OCI-LY3 (cell line): ENCODE data around the gene TSPYL6.

ENCODE experiments used
- H2AFZ ChIP-seq: fragments of 200-600, 300-600 bp; shearing (Covaris generic); 2 replicates; pipeline ENCODE4 v1.6.0; 2014; ENCODE audit warnings: antibody characterized with exemption, low read depth, low read length
- H3K27ac ChIP-seq: fragments of 200-600, 300-600 bp; sonication (generic); 2 replicates; pipeline ENCODE4 v1.5.1; 2014; ENCODE audit warnings: mild to moderate bottlenecking, low read length, moderate library complexity, mixed read lengths
- H3K27me3 ChIP-seq: fragments of 200-600, 300-600 bp; sonication (generic); 2 replicates; pipeline ENCODE4 v1.6.1; 2014; ENCODE audit warnings: low read depth, low read length, mixed read lengths
- H3K36me3 ChIP-seq: fragments of 200-600, 300-600 bp; sonication (generic); replicated peaks from 2 replicates; pipeline ENCODE3; 2014; ENCODE audit warnings: low read depth, low read length, mixed read lengths
- H3K4me1 ChIP-seq: fragments of 300-600, 200-600 bp; sonication (generic); 2 replicates; pipeline ENCODE4 v1.6.1; 2014; ENCODE audit warnings: low read length, mixed read lengths
- H3K4me2 ChIP-seq: fragments of 200-600, 300-600 bp; sonication (generic); 2 replicates; pipeline ENCODE4 v1.6.1; 2014; ENCODE audit warnings: low read length, mixed read lengths
- H3K4me3 ChIP-seq: fragments of 300-600, 200-600 bp; sonication (generic); 2 replicates; pipeline ENCODE4 v1.5.1; 2014; ENCODE audit warnings: antibody characterized with exemption, mild to moderate bottlenecking, low read length, moderate library complexity
- H3K79me2 ChIP-seq: fragments of 300-600, 200-600 bp; shearing (Covaris generic); 2 replicates; pipeline ENCODE4 v1.6.1; 2014; ENCODE audit warnings: mild to moderate bottlenecking, low read length, mixed read lengths
- H3K9ac ChIP-seq: fragments of 300-600, 200-600 bp; shearing (Covaris generic); 2 replicates; pipeline ENCODE4 v1.6.0; 2014; ENCODE audit warnings: mild to moderate bottlenecking, low read length, moderate library complexity
- H3K9me3 ChIP-seq: fragments of 200-600, 300-600 bp; shearing (Covaris generic); 2 replicates; pipeline ENCODE4 v1.6.1; 2014; ENCODE audit warnings: low read length, mixed read lengths; ENCODE audit not compliant: insufficient read depth
- H4K20me1 ChIP-seq: fragments of 200-600, 300-600 bp; sonication (generic); 2 replicates; pipeline ENCODE4 v1.6.1; 2016; ENCODE audit warnings: low read length, mixed read lengths; ENCODE audit not compliant: insufficient read depth
- CTCF ChIP-seq: fragments of 200-600, 300-600 bp; sonication (generic); IDR thresholded peaks from 2 replicates; pipeline ENCODE4 v1.5.1; 2014; ENCODE audit warnings: antibody characterized with exemption, low read length, low read depth
- EZH2phosphoT487 ChIP-seq: fragments of 200-600 bp; shearing (Covaris generic); IDR thresholded peaks from 2 replicates; pipeline ENCODE4 v1.6.1; 2018; ENCODE audit warnings: antibody characterized with exemption, mixed run types, low read depth

The TSPYL6 gene

GRCh38 chr2:54228945-54229344 lies 27.1 kb downstream of the TSPYL6 start:
- Histone ChIP-seq H3K27me3 (no peaks in the 10 kb centered on the region), H3K79me2 (no peaks in the 10 kb centered on the region), H3K4me1 (no peaks in the 10 kb centered on the region), H3K36me3 (no peaks in the 10 kb centered on the region), H3K9me3 (no peaks in the 10 kb centered on the region), H3K27ac (no peak overlapping the region), H3K4me2 (no peak overlapping the region), H3K4me3 (no peak overlapping the region), H4K20me1 (no peaks in the 10 kb centered on the region), H2AFZ (no peak overlapping the region), H3K9ac (no peak overlapping the region)
- TF ChIP-seq EZH2phosphoT487 (no peak), CTCF (no peak)

DNA sequence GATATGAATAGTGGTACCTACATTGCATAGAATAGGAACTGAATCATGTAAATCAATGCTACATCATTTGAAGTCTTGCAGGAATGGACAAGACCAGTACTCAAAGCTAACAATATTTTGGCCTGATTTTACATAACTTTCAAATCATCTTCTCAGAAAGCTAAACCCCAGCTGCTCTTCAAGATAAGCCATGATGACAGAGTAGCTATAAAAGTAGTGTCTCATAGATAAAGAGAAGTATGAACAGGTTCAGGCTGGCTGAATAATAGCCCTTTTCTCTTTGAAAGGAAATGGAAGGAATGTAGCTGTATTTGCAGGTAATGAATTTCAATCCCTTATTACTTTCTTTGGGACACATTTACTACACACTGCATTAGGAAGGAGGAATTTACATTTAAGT lies 28.2 kb downstream of the TSPYL6 start:
- no peaks in the 10 kb centered on the region for H3K36me3 ChIP-seq
- H3K4me3 ChIP-seq, result no peak overlapping the region
- H2AFZ ChIP-seq, result no peak overlapping the region
- TF ChIP-seq CTCF, result no peak
- no peak for TF ChIP-seq EZH2phosphoT487
- H3K27me3 ChIP-seq, result no peaks in the 10 kb centered on the region
- no peaks in the 10 kb centered on the region for H3K4me1 ChIP-seq
- no peak overlapping the region for H3K4me2 ChIP-seq
- no peaks in the 10 kb centered on the region for H3K9me3 ChIP-seq
- no peak overlapping the region for H3K9ac ChIP-seq
- H3K27ac ChIP-seq, result no peak overlapping the region
- no peaks in the 10 kb centered on the region for H3K79me2 ChIP-seq
- H4K20me1 ChIP-seq, result no peaks in the 10 kb centered on the region

- H3K27ac ChIP-seq, result no peak overlapping the region
- H3K4me2 ChIP-seq, result no peak overlapping the region
- TF ChIP-seq CTCF (no peak), EZH2phosphoT487 (no peak)
Measured at GRCh38 chr2:54226260-54226659, 29.8 kb downstream of the TSPYL6 start.

DNA sequence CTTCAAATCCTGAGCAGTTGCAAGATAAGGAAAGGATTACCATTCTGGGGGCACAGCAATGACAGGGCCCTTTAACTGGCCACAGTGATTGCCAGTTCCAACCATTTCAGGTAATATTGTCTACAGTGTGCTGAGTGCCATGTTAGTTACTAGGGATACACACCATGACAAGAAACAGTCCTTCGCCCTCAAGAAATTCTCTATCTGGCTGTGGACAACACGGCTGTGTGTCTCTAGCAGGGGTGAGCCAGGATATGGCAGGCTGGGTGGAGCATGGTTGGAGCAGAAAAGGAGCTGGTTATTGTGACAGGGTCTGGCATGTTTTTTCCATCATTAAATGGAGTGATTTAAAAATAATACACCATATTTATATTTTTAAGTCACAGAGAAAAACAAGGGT lies 31.0 kb downstream of the TSPYL6 start:
- Histone ChIP-seq H3K4me1 (no peaks in the 10 kb centered on the region), H3K9me3 (no peaks in the 10 kb centered on the region), H3K4me2 (no peak overlapping the region), H3K27ac (no peak overlapping the region), H3K27me3 (no peaks in the 10 kb centered on the region), H3K9ac (no peak overlapping the region), H3K79me2 (no peaks in the 10 kb centered on the region), H4K20me1 (no peaks in the 10 kb centered on the region), H3K36me3 (no peaks in the 10 kb centered on the region), H3K4me3 (no peak overlapping the region), H2AFZ (no peak overlapping the region)
- TF ChIP-seq EZH2phosphoT487 (no peak), CTCF (no peak)

More at GRCh38 chr2:54226260-54226659, 29.8 kb downstream of the TSPYL6 start:
- Histone ChIP-seq H3K36me3 (no peaks in the 10 kb centered on the region), H2AFZ (no peak overlapping the region), H3K4me1 (no peaks in the 10 kb centered on the region), H3K4me3 (no peak overlapping the region), H3K9ac (no peak overlapping the region), H3K79me2 (no peaks in the 10 kb centered on the region), H3K27me3 (no peaks in the 10 kb centered on the region), H4K20me1 (no peaks in the 10 kb centered on the region), H3K9me3 (no peaks in the 10 kb centered on the region)
